ENCODE measurements around the gene GNB2. TPM values are rescaled to one million over a fixed set of nuclear protein-coding genes. Genes with fewer than 3 reads are reported as not detected.

GNB2 gene
- total RNA-seq, 4 donors from 2014 or later: 150 to 229 (median 218) TPM

- Histone ChIP-seq H3K4me1 (no peaks in the 10 kb centered on the region), H3K36me3 (no peaks in the 10 kb centered on the region), H3K4me3 (no peak overlapping the region), H3K27ac (replicated peaks in 1 of 4) (no peak overlapping the region), H3K27me3 (peaks cover 0 to 65% (median 3%) of the 10 kb centered on the region in 4 donors), H3K9me3 (no peaks in the 10 kb centered on the region)
- intact Hi-C loops (cut with DNase I): no loop called here
- 72% methylated on average over 11 of the region's 24 CpGs for WGBS
- TF ChIP-seq POLR2A (IDR thresholded peaks at IDR 0.05; ENCODE audit: low read depth) (no peak), EP300 (IDR thresholded peaks at IDR 0.05) (no peak)
- no peak for DNase-seq (ENCODE audit: extremely low spot score)
These were observed 32.8 kb upstream of the GNB2 start for GRCh38 chr7:100640517-100641440.

GRCh38 chr7:100641463-100641859 is 32.1 kb upstream of the GNB2 start, which contains the start of gene TFR2:
Gene TFR2 (minus strand): TSS chr7:100641552. CDS start chr7:100641509, 43 bp downstream.
- Histone ChIP-seq H3K36me3 (no peaks in the 10 kb centered on the region), H3K9me3 (no peaks in the 10 kb centered on the region), H3K4me3 (no peak within 1 kb of the TSS), H3K27ac (replicated peaks in 1 of 4) (no peak within 1 kb of the TSS), H3K27me3 (peaks cover 0 to 68% (median 3%) of the 10 kb centered on the region in 4 donors), H3K4me1 (no peaks in the 10 kb centered on the region)
- TF ChIP-seq EP300 (IDR thresholded peaks at IDR 0.05) (no peak), POLR2AphosphoS5 (IDR thresholded peaks at IDR 0.05) (no peak), POLR2A (IDR thresholded peaks at IDR 0.05; ENCODE audit: low read depth) (no peak), CTCF (IDR thresholded peaks at IDR 0.05) (no peak)
- WGBS: 48% methylated on average over 7 of the region's 10 CpGs
- intact Hi-C loops (cut with DNase I): no loop called here
- no peak for DNase-seq (ENCODE audit: extremely low spot score)

GRCh38 chr7:100641860-100642533 is 31.5 kb upstream of the GNB2 start:
- peaks cover 0 to 68% (median 3%) of the 10 kb centered on the region in 4 donors for H3K27me3 ChIP-seq
- 73% methylated on average over 7 of the region's 10 CpGs for WGBS
- H3K36me3 ChIP-seq: no peaks in the 10 kb centered on the region
- no peak overlapping the region for H3K4me3 ChIP-seq
- H3K9me3 ChIP-seq: no peaks in the 10 kb centered on the region
- no peak for DNase-seq (ENCODE audit: extremely low spot score)
- no peak overlapping the region for H3K27ac ChIP-seq (replicated peaks in 1 of 4)
- H3K4me1 ChIP-seq: no peaks in the 10 kb centered on the region
- intact Hi-C loops (cut with DNase I): no loop called here
- TF ChIP-seq POLR2AphosphoS5 (IDR thresholded peaks at IDR 0.05) (no peak), CTCF (IDR thresholded peaks at IDR 0.05) (no peak), POLR2A (IDR thresholded peaks at IDR 0.05; ENCODE audit: low read depth) (no peak), EP300 (IDR thresholded peaks at IDR 0.05) (no peak)

- no peak for TF ChIP-seq POLR2A (IDR thresholded peaks at IDR 0.05; ENCODE audit: low read depth)
- no peak for TF ChIP-seq EP300 (IDR thresholded peaks at IDR 0.05)
- no peak for TF ChIP-seq POLR2AphosphoS5 (IDR thresholded peaks at IDR 0.05)
- TF ChIP-seq CTCF (IDR thresholded peaks at IDR 0.05): no peak
- 37% methylated on average over 6 of the region's 11 CpGs for WGBS
- no peak overlapping the region for H3K4me3 ChIP-seq
- H3K9me3 ChIP-seq: no peaks in the 10 kb centered on the region
- H3K27ac ChIP-seq (replicated peaks in 1 of 4): no peak overlapping the region
- intact Hi-C loops (cut with DNase I): no loop called here
- no peaks in the 10 kb centered on the region for H3K36me3 ChIP-seq
- no peak for DNase-seq (ENCODE audit: extremely low spot score)
- peaks cover 0 to 69% (median 3%) of the 10 kb centered on the region in 4 donors for H3K27me3 ChIP-seq
- no peaks in the 10 kb centered on the region for H3K4me1 ChIP-seq
These were observed 31.0 kb upstream of the GNB2 start for GRCh38 chr7:100642534-100642907.
